T-helper 1 cell treated with Interleukin-12 subunit alpha and Interleukin-12 subunit beta and Interleukin-4 antibody, amounts not matched to agents 30 μg/mL and 1 μg/mL, for 36 hours (primary cell): ENCODE data around the gene PSMB7.

ENCODE experiments used
- H3K27ac Mint-ChIP-seq: one replicate; pipeline ENCODE4 v1.8.0; 2021; ENCODE audit warnings: mild to moderate bottlenecking, mixed read lengths
- H3K27me3 Mint-ChIP-seq: one replicate; pipeline ENCODE4 v1.8.0; 2021; ENCODE audit warnings: low read depth, mixed read lengths
- H3K36me3 Mint-ChIP-seq: one replicate; pipeline ENCODE4 v1.8.0; 2021; ENCODE audit warnings: low read depth, mixed read lengths
- H3K4me1 Mint-ChIP-seq: one replicate; pipeline ENCODE4 v1.8.0; 2021; ENCODE audit warnings: low read depth, mixed read lengths
- H3K4me3 Mint-ChIP-seq: one replicate; pipeline ENCODE4 v1.8.0; 2021; ENCODE audit warnings: mild to moderate bottlenecking, moderate library complexity, mixed read lengths
- H3K9me3 Mint-ChIP-seq: one replicate; pipeline ENCODE4 v1.8.0; 2021; ENCODE audit warnings: mixed read lengths

The PSMB7 gene

GRCh38 chr9:124409410-124409809 is 5.8 kb downstream of the PSMB7 start:
- Mint-ChIP-seq H3K9me3 (no peaks in the 10 kb centered on the region), H3K27ac (no peak overlapping the region), H3K27me3 (no peaks in the 10 kb centered on the region), H3K36me3 (peaks cover 53% of the 10 kb centered on the region), H3K4me1 (peaks cover 14% of the 10 kb centered on the region), H3K4me3 (no peak overlapping the region)

DNA sequence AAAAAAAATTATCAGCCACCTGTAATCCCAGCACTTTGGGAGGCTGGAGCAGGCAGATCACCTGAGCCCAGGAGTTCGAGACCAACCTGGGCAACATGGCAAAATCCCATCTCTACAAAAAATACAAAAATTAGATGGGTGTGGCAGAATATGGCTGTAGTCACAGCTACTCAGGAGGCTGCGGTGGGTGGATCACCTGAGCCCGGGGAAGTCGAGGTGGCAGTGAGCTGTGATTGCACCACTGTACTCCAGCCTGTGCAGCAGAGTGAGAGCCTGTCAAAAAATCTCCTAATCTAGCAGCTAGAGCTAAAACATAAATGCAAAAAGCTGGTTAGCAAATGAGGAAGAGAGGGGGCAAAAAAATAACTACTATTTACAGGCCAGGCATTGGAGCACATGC is 12.0 kb downstream of the PSMB7 start:
- no peak overlapping the region for H3K4me3 Mint-ChIP-seq
- H3K4me1 Mint-ChIP-seq: no peaks in the 10 kb centered on the region
- H3K36me3 Mint-ChIP-seq: peaks cover 36% of the 10 kb centered on the region
- H3K9me3 Mint-ChIP-seq: no peaks in the 10 kb centered on the region
- H3K27me3 Mint-ChIP-seq: no peaks in the 10 kb centered on the region
- H3K27ac Mint-ChIP-seq: no peak overlapping the region

DNA sequence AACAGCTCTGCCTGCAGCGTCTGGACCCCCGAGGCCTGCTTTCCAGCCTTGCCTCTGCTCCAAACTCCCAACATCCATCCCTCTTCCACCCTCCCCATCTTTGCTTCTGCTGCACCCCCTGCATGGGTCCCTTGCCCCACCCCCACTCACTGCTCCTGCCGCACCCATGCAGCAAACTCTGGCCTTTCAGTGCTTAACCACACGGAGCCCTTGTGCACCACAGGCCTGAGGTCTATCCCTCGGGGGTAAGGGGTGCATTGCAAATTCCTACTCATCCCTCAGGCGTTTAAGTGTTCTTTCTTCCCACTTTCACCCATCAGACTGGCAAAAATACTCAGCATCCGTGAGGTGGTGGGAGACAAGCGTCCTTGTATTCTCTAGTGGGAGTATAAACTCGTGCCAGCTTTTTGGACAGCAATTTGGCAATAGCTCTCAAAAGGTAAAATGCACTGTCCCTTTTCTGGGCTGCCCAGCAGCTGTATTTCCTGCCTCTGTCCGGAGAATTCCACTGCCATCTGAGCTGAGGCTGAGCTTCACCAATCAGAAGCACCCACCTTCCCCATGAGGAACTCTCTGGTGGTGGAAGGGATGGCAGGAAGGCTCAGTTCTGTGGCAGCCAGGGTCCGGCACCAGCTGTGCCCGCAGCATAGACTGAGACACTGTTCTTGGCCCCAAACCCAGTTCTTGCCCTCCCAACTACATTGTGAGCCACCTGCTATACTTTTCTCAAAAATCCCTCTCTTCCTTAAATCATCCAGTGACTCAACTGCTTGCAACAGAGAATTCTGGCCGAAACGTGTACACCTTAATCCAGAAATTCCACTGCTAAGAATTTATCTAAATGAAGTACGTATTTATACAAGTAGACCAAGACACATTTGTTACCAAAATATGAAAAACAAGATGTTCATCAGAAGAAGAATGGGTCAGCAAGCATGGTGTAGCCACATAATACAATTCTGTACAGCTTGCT is 15.0 kb downstream of the PSMB7 start:
- Mint-ChIP-seq H3K4me1 (no peaks in the 10 kb centered on the region), H3K27me3 (no peaks in the 10 kb centered on the region), H3K36me3 (peaks cover 28% of the 10 kb centered on the region), H3K27ac (no peak overlapping the region), H3K4me3 (no peak overlapping the region), H3K9me3 (no peaks in the 10 kb centered on the region)

DNA sequence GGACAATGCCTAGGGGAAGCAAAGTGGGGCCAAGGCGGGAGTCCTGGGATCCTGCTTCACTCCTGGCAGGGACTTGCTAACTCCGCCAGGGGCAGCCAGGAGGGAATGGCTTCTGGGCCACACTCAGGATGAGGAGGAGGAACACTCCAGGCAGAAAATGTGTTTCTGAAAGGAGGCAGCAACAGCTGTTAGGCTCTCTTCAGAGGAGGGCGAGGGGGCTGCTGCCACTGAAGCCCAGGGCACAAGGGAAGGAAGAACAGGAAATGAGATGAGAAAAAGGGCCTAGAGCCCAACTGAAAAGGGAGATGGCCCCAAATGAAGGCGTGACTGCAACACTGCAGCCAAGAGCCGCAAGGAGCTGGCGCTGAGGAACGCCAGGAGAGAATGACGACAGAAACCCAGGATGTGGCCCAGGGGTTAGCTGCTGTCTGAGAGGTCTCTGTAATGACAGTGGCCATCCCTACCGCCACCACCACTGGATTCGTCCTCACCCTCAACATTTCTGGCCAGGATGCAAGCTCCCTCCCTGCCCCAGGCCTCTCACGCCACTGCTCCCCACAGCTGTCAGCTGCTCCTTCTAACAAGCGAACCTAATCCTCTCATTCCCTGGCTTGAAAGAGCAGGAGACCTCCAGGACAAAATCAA is 15.8 kb downstream of the PSMB7 start:
- no peak overlapping the region for H3K27ac Mint-ChIP-seq
- no peak overlapping the region for H3K4me3 Mint-ChIP-seq
- H3K9me3 Mint-ChIP-seq: no peaks in the 10 kb centered on the region
- peaks cover 24% of the 10 kb centered on the region for H3K36me3 Mint-ChIP-seq
- H3K27me3 Mint-ChIP-seq: no peaks in the 10 kb centered on the region
- H3K4me1 Mint-ChIP-seq: peaks cover 7% of the 10 kb centered on the region

DNA sequence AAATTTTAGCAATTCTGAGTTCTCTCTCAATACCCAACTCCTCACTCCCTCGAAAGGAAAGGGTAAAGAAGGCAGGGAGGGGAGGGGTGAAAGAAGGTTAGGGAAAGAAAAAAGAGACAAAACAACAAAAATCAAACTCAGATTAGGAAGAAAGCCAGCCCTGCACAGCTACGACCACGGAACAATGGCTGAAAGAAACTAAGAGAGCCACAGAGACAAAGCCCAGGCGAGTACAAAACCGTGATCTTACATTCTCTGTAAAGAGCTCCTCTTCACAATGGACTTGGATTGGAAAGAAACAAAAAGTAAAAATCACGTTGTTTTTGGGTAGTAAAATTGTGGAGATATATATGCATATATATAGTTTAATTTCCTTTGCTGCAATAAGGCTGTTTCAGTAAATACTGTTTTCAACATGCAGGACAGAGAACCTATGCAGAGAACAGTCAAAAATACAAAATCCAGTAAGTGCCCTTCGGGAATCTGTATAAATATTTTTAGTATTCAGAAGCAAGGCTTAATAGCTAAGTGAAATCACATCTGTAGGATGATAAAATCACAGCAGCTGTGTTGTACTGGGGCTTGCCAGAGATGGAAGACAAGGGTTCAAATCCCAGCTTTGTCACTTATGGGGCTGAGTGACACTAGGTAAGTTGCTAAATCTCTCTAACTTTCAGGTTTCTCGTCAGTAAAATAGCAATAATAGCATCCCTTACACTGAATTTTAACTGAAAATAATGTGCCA is 16.9 kb downstream of the PSMB7 start:
- Mint-ChIP-seq H3K27me3 (no peaks in the 10 kb centered on the region), H3K27ac (no peak overlapping the region), H3K4me1 (peaks cover 12% of the 10 kb centered on the region), H3K4me3 (no peak overlapping the region), H3K36me3 (peaks cover 19% of the 10 kb centered on the region), H3K9me3 (no peaks in the 10 kb centered on the region)

DNA sequence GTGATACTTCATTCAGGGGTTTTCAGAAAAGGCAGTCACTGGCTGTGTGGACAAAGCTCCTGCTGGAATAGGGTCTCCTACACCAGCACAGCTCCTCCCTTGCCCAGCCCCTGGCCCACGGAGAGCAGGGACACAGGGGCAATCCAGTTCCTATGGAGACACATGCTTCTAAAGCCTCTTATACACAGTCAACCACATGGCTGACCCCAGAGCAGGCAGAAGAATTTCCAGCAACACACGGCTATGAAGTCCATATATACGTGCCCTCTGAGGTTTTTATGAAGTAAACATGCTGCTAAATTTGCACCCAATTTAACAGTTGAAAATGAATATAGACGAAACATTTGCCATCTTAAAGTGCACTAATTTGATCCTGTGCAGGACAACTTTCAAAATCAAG is 19.4 kb downstream of the PSMB7 start:
- H3K27ac Mint-ChIP-seq: no peak overlapping the region
- no peaks in the 10 kb centered on the region for H3K27me3 Mint-ChIP-seq
- peaks cover 12% of the 10 kb centered on the region for H3K36me3 Mint-ChIP-seq
- H3K4me3 Mint-ChIP-seq: no peak overlapping the region
- H3K9me3 Mint-ChIP-seq: no peaks in the 10 kb centered on the region
- H3K4me1 Mint-ChIP-seq: peaks cover 15% of the 10 kb centered on the region

GRCh38 chr9:124394596-124394995 is 20.6 kb downstream of the PSMB7 start:
- peaks cover 16% of the 10 kb centered on the region for H3K4me1 Mint-ChIP-seq

DNA sequence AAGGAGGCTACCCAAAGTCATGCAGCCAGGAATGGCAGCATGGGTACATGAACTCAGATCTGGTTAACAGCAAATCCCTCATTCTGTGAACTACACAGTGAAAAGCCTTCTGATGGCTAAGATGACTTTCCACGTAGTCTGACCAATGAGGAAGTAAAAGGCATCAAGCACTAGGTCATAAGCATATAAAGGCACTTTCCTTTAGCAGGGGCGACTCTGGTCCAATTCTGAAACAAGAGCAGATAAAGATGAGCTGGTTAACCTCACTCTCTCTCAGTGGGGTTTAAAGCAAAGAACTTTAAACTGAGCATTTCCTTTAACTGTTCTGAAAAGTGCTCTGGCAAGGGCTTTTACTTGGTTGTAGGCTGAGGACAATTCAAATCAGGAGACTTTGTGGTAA is 21.1 kb downstream of the PSMB7 start:
- H3K27me3 Mint-ChIP-seq: no peaks in the 10 kb centered on the region
- H3K27ac Mint-ChIP-seq: peak overlapping the region; percentile 45
- H3K36me3 Mint-ChIP-seq: peaks cover 11% of the 10 kb centered on the region
- H3K4me1 Mint-ChIP-seq: peaks cover 16% of the 10 kb centered on the region
- no peak overlapping the region for H3K4me3 Mint-ChIP-seq
- no peaks in the 10 kb centered on the region for H3K9me3 Mint-ChIP-seq

More at GRCh38 chr9:124394596-124394995, 20.6 kb downstream of the PSMB7 start:
- no peak overlapping the region for H3K4me3 Mint-ChIP-seq
- H3K9me3 Mint-ChIP-seq: no peaks in the 10 kb centered on the region
- peaks cover 11% of the 10 kb centered on the region for H3K36me3 Mint-ChIP-seq
- no peak overlapping the region for H3K27ac Mint-ChIP-seq
- no peaks in the 10 kb centered on the region for H3K27me3 Mint-ChIP-seq

- peaks cover 20% of the 10 kb centered on the region for H3K4me1 Mint-ChIP-seq
- H3K9me3 Mint-ChIP-seq: no peaks in the 10 kb centered on the region
- H3K36me3 Mint-ChIP-seq: peaks cover 8% of the 10 kb centered on the region
- no peaks in the 10 kb centered on the region for H3K27me3 Mint-ChIP-seq
- no peak overlapping the region for H3K4me3 Mint-ChIP-seq
- H3K27ac Mint-ChIP-seq: no peak overlapping the region
Measured at GRCh38 chr9:124392871-124393460, 22.3 kb downstream of the PSMB7 start.

DNA sequence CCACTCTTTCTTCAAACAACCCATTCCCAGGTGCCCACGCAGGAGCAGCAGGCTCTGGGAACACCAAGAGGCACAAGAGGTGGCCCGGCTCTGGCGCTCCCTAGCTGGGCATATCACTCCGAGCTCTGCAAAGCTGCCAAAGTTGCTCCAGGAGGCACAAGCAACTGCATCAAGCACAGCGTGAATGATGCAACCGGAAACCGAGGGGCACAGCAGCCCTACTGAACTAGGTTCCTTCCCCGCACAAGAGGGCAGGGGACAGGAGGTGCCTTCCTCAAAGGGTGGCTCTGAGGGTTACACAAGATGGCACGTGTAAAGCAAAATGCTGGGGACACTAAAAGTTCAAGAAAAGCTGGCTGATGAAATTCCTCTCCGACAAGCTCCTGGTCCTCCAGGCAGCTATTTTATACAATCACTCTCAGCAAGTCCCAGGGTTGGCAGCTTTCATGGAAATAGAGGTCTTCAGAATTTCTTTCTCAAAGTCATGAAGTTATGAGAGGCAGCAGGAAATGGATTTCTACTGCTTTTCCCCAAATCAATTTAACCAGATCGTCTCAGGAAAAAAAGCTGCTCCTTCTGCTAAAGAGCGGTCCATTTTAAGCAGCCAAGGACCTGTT is 22.9 kb downstream of the PSMB7 start:
- peaks cover 20% of the 10 kb centered on the region for H3K4me1 Mint-ChIP-seq
- no peak overlapping the region for H3K4me3 Mint-ChIP-seq
- H3K36me3 Mint-ChIP-seq: peaks cover 8% of the 10 kb centered on the region
- H3K9me3 Mint-ChIP-seq: no peaks in the 10 kb centered on the region
- H3K27ac Mint-ChIP-seq: no peak overlapping the region
- H3K27me3 Mint-ChIP-seq: no peaks in the 10 kb centered on the region

DNA sequence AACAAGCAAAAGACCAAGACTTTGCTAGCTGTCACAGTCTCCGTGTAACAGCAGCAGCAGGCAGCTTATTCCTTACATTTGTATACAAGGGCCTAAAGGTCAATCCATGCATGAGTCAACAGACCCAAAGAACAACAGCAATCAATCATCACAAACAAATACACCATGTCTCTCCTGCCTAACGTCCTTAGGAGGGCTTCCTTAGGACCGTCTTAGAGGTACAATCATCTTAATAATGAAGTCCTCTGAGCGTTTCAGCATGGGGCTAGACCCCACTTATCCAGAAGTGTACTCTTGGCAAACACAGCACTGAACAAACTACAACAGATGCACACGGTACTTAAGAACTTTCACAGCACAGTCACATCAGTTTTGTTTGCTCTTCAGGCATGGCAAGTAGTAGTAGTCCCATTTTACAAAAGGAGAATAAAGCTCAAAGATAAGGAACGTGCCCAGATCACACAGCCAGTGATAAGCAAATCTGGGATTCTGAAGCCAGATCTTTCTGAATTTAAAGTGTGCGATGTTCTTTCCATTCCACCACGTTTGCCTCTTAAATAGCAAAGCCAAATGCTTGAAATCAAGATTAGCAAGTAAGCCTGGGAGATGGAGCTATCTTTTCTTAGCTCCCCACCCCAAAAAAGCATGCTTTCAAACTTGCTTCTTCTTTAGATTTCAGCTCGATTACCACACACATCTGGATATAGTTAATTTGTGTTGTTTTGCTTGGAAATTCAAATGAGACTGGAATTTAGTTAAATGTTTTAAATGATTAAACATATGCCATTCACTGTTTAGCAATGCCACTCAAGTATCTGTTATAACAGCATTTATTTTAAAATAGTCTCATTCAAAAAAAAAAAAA is 24.2 kb downstream of the PSMB7 start:
- Mint-ChIP-seq H3K9me3 (no peaks in the 10 kb centered on the region), H3K27ac (no peak overlapping the region), H3K27me3 (no peaks in the 10 kb centered on the region), H3K4me1 (peaks cover 20% of the 10 kb centered on the region), H3K4me3 (no peak overlapping the region), H3K36me3 (peaks cover 4% of the 10 kb centered on the region)

- Mint-ChIP-seq H3K36me3 (peaks cover 4% of the 10 kb centered on the region), H3K27ac (no peak overlapping the region), H3K9me3 (no peaks in the 10 kb centered on the region), H3K27me3 (no peaks in the 10 kb centered on the region), H3K4me1 (peaks cover 12% of the 10 kb centered on the region), H3K4me3 (no peak overlapping the region)
Measured at GRCh38 chr9:124389146-124389939, 25.9 kb downstream of the PSMB7 start.
